Measurements from ENCODE around the gene ADGRL2.

Gene ADGRL2

DNA sequence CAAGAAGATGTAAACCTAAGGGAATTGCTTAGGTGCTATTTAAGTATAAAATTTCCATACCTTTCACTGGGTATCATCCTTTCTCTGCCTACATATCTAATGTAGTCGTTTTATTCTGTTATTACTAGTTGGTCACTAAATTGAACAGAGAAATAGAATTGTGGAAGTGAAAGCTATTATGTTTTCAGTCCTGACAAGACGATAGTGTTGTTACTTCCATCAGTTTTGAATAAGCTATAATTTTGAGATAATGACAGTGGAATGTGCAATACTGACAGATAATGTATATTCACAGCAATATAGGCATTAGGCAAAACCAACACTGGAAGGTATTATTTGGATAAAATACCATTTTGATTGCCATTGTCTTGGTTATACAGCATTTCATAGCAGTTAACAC, 181.8 kb downstream of the ADGRL2 start:
- no peak for DNase-seq (ENCODE audit: low spot score)

GRCh38 chr1:81989524-81989923, 188.8 kb downstream of the ADGRL2 start:
- no peak for DNase-seq (ENCODE audit: low spot score)

DNA sequence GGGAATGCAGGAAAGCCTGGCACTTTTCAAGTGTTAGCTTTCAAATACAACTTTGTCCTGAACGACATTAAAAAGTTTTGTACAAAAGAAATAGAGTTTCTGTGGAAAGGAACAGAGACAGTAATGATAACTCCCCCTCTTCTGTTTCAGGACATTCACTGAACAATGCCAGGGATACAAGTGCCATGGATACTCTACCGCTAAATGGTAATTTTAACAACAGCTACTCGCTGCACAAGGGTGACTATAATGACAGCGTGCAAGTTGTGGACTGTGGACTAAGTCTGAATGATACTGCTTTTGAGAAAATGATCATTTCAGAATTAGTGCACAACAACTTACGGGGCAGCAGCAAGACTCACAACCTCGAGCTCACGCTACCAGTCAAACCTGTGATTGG, 189.5 kb downstream of the ADGRL2 start:
- DNase-seq (ENCODE audit: low spot score) = no peak

- DNase-seq (ENCODE audit: low spot score) = no peak
These were observed 197.4 kb downstream of the ADGRL2 start for GRCh38 chr1:81998165-81998564.

DNA sequence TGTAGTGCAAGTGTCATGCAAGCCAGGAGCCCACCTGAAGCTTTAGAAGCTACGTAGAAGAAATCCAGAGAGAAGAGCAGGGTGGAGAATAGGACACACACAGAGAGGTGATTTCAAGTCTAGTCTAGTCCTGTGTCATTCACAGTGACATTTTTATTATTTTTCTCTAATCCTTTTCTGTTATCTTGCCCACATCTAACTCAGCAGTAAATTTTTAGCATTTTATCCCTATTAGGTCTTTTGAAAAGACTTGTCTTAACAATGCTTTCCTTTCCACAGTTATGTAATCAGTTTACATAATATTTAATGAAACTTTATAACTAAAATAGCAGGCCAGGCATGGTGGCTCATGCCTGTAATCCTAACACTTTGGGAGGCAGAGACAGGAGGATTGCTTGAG, 198.6 kb downstream of the ADGRL2 start:
- no peak for DNase-seq (ENCODE audit: low spot score)

- DNase-seq (ENCODE audit: low spot score) = no peak
These were observed 199.5 kb downstream of the ADGRL2 start for GRCh38 chr1:82000221-82000620.

- no peak for DNase-seq (ENCODE audit: low spot score)
These were observed 200.6 kb downstream of the ADGRL2 start for GRCh38 chr1:82001345-82001744.

GRCh38 chr1:82007804-82008203, 207.1 kb downstream of the ADGRL2 start:
- DNase-seq (ENCODE audit: low spot score) = no peak

GRCh38 chr1:82013702-82014101, 213.0 kb downstream of the ADGRL2 start:
- no peak for DNase-seq (ENCODE audit: low spot score)

GRCh38 chr1:82015444-82015843, 214.7 kb downstream of the ADGRL2 start:
- no peak for DNase-seq (ENCODE audit: low spot score)

DNA sequence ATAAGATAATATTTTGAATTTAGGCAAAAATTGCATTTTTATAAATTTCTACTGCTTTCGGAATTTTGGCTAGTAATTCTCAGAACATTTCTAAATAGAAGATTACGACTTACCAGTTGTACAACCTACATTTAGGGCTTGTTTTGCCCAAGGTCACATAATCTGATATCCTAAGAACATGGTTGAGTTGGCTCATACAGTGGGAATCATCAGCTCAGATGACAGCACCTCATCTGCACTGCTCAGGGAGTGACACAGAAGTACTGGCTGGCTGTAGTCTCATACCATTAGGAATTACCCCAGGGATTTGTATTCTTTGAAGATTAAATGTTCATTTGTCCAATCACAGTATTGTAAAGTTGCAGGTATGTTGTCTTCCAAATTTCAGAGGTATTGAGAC, 217.6 kb downstream of the ADGRL2 start:
- no peak for DNase-seq (ENCODE audit: low spot score)

DNA sequence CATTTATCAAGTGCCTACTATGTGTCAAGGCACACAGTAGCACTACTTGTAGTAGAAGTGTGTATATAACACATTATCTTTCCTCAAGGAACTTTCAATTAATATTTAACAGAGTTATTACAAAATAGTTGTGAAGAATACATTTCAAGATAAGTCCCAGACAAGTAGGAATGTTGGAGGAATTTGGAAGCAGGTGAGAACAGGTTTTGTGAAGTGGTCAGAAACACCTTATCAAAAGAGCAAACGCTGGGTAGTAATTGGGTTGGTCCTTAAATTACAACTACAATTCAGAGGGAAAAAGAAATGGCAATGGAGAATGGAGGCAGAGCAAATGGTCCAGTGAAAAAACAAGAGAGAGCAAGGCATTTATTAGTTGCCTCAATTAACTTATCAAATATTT, 218.8 kb downstream of the ADGRL2 start:
- no peak for DNase-seq (ENCODE audit: low spot score)

DNA sequence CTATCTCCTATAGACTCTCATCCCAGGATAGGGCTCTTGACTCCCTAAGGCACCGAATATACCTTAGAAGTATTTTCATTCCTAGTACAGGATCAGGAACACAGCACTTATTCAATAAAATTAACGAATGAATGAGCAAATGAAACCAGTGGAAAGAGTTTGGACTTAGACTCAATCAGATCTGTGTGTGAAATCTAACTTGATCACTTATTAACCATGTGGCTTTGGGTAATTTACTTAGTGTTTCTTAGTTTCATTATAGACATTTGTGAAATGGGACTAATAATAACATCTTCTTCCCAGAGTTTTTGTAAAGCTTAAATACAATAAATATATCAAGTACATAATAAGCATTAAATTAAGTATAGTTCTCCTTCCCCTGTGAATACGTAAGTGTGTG, 230.1 kb downstream of the ADGRL2 start:
- DNase-seq (ENCODE audit: low spot score) = no peak

DNA sequence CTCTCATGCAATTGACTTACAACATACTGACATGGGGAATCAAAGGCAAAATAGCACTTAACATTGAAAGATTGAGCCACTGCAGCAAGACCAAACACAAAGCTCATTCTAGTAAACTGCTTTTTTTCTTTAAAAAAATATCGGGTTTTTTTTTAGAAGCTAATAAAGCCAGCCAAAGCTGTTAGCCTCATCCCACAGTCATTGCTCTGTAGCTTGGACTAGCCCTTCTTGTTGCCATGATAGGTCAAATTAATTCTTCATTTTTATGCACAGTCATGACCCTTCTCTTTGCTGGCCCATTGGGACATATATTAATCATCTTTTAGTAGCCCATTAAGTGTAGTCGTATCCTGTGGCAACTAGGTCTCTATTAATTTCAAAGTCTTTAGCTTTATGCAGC, 231.3 kb downstream of the ADGRL2 start:
- DNase-seq (ENCODE audit: low spot score) = no peak

GRCh38 chr1:82034812-82035211, 234.1 kb downstream of the ADGRL2 start:
- no peak for DNase-seq (ENCODE audit: low spot score)
